Measurements from ENCODE around the gene MYH13.

GRCh38 chr17:10384175-10384574 lies 11.4 kb upstream of the MYH13 start:
- TF ChIP-seq CTCF (IDR thresholded peaks at IDR 0.05) (no peak), POLR2A (IDR thresholded peaks at IDR 0.05) (no peak)

Data from body of pancreas (tissue), 4 donors.